ES-I3 (cell line): ENCODE measurements around the gene CHAD.
"Not testable (repeated sequence)": the region's sequence is repeated elsewhere in the genome, so short reads cannot be mapped to it uniquely, and the experiment has no call there.

Experiments
- H3K36me3 ChIP-seq: 2 replicates; pipeline ENCODE4 v1.6.1; 2013; ENCODE audit warnings: mild to moderate bottlenecking, low read length, control low read depth, moderate library complexity; ENCODE audit not compliant: insufficient read depth
- H3K4me1 ChIP-seq: 2 replicates; pipeline ENCODE4 v1.6.1; 2013; ENCODE audit warnings: mild to moderate bottlenecking, control low read depth, low read length; ENCODE audit not compliant: insufficient read depth
- H3K9ac ChIP-seq: 2 replicates; pipeline ENCODE4 v1.6.1; 2013; ENCODE audit warnings: low read depth, mild to moderate bottlenecking, low read length, moderate library complexity
- H3K9me3 ChIP-seq: 2 replicates; pipeline ENCODE4 v1.6.1; 2013; ENCODE audit warnings: mild to moderate bottlenecking, low read length, moderate library complexity; ENCODE audit not compliant: control insufficient read depth, insufficient read depth

The CHAD gene

GRCh38 chr17:50444841-50445715, 23.6 kb downstream of the CHAD start:
- no peaks in the 10 kb centered on the region for H3K36me3 ChIP-seq
- H3K4me1 ChIP-seq: no peaks in the 10 kb centered on the region
- no peak overlapping the region for H3K9ac ChIP-seq
- no peaks in the 10 kb centered on the region for H3K9me3 ChIP-seq

GRCh38 chr17:50443505-50443974, 25.1 kb downstream of the CHAD start:
- Histone ChIP-seq H3K9ac (no peak overlapping the region), H3K9me3 (no peaks in the 10 kb centered on the region), H3K36me3 (no peaks in the 10 kb centered on the region), H3K4me1 (no peaks in the 10 kb centered on the region)

DNA sequence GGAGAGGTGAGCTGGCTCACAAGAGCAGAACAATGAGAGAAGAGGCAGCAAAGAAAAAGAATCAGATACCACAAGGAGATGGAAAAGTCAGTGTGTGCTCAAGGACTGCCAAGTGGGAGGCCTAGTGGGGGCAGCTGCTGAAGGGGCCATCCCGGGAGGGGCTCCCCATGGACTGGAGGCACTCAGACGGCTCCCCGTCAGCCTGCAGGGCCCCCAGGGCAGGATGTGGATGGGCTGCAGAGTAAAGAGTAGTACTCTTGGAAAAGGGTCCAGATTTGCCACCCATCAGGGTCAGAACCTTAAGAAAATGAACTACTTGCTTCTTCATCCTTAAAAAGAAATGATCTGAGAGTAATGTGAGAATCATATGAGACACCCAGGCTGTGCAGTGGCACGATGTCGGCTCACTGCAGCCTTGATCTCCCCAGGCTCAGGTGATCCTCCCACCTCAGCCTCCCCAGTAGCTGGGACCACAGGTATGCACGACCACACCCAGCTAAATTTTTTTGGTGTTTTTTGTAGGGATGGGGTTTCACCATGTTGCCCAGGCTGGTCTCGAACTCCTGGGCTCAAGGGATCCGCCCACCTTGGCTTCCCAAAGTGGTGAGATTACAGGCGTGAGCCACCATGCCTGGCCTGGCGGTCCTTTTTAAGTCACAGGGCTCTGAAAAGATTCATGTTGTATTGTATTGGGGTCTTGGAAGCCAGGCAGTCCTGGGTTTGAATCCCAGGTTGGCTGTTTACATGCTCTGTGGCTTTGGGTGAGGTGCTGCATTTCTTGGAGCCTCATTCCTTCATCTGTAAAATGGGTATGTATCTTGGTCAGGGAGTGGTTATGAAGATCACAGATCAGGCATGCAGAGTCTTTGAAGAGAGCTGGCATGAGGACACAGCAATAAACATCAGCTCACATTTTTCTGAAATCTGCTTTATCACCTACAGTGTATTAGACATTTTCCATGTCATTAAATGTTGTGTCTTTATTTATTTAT, 27.5 kb downstream of the CHAD start:
- Histone ChIP-seq H3K9me3 (no peaks in the 10 kb centered on the region), H3K9ac (no peak overlapping the region)

GRCh38 chr17:50440172-50440837, 28.4 kb downstream of the CHAD start:
- H3K9me3 ChIP-seq: no peaks in the 10 kb centered on the region
- no peak overlapping the region for H3K9ac ChIP-seq
- no peaks in the 10 kb centered on the region for H3K36me3 ChIP-seq
- no peaks in the 10 kb centered on the region for H3K4me1 ChIP-seq

More for the DNA sequence above, 27.5 kb downstream of the CHAD start:
- no peaks in the 10 kb centered on the region for H3K36me3 ChIP-seq
- H3K4me1 ChIP-seq: no peaks in the 10 kb centered on the region

- Histone ChIP-seq H3K9ac (no peak overlapping the region), H3K4me1 (no peaks in the 10 kb centered on the region), H3K9me3 (no peaks in the 10 kb centered on the region), H3K36me3 (no peaks in the 10 kb centered on the region)
Measured at GRCh38 chr17:50439008-50439407, 29.7 kb downstream of the CHAD start.

GRCh38 chr17:50437409-50437808, 31.3 kb downstream of the CHAD start:
- Histone ChIP-seq H3K4me1 (no peaks in the 10 kb centered on the region), H3K36me3 (no peaks in the 10 kb centered on the region), H3K9ac (no peak overlapping the region), H3K9me3 (no peaks in the 10 kb centered on the region)

- Histone ChIP-seq H3K36me3 (no peaks in the 10 kb centered on the region), H3K4me1 (peaks cover 12% of the 10 kb centered on the region; the same call in 1 of the 2 replicates), H3K9me3 (no peaks in the 10 kb centered on the region), H3K9ac (no peak overlapping the region)
Measured at GRCh38 chr17:50432125-50432762, 36.4 kb downstream of the CHAD start.

- H3K36me3 ChIP-seq: no peaks in the 10 kb centered on the region
- H3K9ac ChIP-seq: no peak overlapping the region; the same call in 1 of the 2 replicates
- H3K9me3 ChIP-seq: no peaks in the 10 kb centered on the region
- H3K4me1 ChIP-seq: peaks cover 14% of the 10 kb centered on the region; the same call in 1 of the 2 replicates
Measured at GRCh38 chr17:50430821-50431618, 37.7 kb downstream of the CHAD start.

GRCh38 chr17:50429793-50430192, 38.9 kb downstream of the CHAD start:
- H3K9ac ChIP-seq: no peak overlapping the region

DNA sequence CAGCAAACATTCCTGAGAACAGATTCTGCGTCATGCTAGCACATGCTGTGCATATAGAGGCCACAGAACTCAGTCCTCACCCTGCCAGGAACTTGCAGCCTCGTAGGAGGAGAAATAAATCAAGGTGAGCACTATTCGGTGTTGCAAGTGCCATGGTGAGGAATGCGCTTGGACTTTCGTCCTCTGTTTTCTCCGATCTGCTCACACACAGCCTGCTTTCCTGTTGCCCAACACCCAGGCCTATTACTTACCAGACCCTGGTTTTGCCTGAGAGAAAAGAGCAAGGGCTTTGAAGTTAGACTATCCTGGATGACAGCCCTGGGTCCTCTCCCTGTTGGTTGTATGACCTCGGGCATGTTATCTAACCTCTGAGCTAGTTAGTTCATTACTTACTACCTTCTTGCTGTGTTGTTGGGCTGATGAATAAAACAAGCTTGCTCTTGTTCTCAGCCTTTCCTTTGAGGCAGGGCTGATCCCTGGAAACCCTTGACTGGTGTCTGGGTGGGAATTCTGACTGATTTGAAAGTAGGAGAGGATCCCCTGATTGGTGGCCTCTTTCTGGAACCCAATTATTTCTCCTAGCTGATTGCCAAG, 39.8 kb downstream of the CHAD start:
- peaks cover 14% of the 10 kb centered on the region; the same call in 1 of the 2 replicates for H3K4me1 ChIP-seq
- H3K9me3 ChIP-seq: no peaks in the 10 kb centered on the region
- H3K36me3 ChIP-seq: no peaks in the 10 kb centered on the region
- no peak overlapping the region for H3K9ac ChIP-seq

More at GRCh38 chr17:50429793-50430192, 38.9 kb downstream of the CHAD start:
- Histone ChIP-seq H3K4me1 (peaks cover 14% of the 10 kb centered on the region; the same call in 1 of the 2 replicates), H3K36me3 (no peaks in the 10 kb centered on the region), H3K9me3 (no peaks in the 10 kb centered on the region)

- H3K36me3 ChIP-seq, H3K9ac ChIP-seq, H3K9me3 ChIP-seq: not testable (repeated sequence)
- H3K4me1 ChIP-seq: peaks cover 14% of the 10 kb centered on the region; the same call in 1 of the 2 replicates
Measured at GRCh38 chr17:50428126-50428525, 40.6 kb downstream of the CHAD start.

DNA sequence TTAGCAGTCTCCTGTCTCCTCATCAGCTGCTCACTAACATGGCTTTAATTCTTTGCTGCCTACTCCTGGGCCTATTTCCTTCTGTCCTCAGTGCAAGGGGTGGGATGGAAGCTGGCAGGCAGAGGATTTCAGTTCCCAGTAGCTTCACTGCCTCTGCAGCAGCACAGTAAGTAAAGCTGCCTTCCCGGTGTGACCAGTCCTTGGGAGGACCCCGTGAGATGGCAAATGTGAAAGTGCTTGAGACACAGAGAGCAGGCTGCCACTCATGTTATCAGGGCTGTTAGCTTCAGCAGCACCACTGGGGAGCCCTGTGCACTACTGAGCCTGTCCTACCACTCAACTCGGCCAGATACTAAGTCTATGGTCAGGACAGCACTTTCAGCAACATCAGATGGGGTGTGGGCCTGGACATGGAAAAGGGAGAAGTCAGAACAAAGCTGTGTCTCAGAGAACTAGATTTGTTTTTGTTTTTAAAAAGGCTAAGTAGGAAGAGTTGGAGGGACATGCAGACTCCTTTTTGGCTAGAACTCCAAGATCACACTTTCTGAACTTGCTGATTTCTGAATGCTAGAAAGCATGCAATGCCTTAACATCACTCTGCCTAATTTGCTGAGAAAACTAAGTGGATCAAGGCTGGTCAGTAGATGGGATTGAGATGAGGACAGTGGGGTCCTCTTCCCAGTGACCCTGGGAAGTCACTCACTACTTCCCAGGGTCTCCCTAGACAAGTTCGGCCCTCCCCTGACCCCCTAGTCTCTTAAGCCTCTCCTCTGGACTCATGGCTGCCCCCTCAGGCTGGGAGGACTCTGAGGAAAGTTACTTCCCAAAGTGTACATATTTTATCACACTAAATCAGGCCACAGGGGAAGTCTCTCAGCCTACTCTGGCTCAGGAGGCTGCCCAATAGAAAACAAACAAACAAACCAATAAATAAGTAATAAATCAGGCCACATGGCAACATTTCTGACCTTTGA, 41.6 kb downstream of the CHAD start:
- no peaks in the 10 kb centered on the region for H3K36me3 ChIP-seq
- peak overlapping the region; percentile 73 for H3K9ac ChIP-seq
- H3K4me1 ChIP-seq: peaks cover 14% of the 10 kb centered on the region; the same call in 1 of the 2 replicates
- H3K9me3 ChIP-seq: no peaks in the 10 kb centered on the region
